H1 (cell line): ENCODE data around the gene TGFBR2. TPM values are rescaled to one million over a fixed set of nuclear protein-coding genes. Genes with fewer than 3 reads are reported as not detected.

ENCODE experiments used
- CBX8 ChIP-seq: fragments of 300-800, 300-1000 bp; sonication (generic); IDR thresholded peaks from 2 replicates; pipeline ENCODE4 v1.7.1; 2016; ENCODE audit warnings: low read depth, low read length, borderline replicate concordance
- CHD1 ChIP-seq: IDR thresholded peaks from 2 replicates; pipeline ENCODE4 v1.6.1; 2012; ENCODE audit warnings: low read depth, low read length, improper control_type of control experiment
- CHD7 ChIP-seq: fragments of 300-600 bp; sonication (generic); IDR thresholded peaks from 2 replicates; pipeline ENCODE4 v1.7.1; 2012; ENCODE audit warnings: low read length, moderate library complexity, mild to moderate bottlenecking, inconsistent platforms; ENCODE audit not compliant: insufficient replicate concordance
- CTBP2 ChIP-seq: IDR thresholded peaks from 2 replicates; pipeline ENCODE4 v1.7.0; 2011; ENCODE audit warnings: borderline replicate concordance, mild to moderate bottlenecking, moderate library complexity, mixed read lengths, low read length; ENCODE audit not compliant: insufficient read depth, insufficient read length
- GABPA ChIP-seq: IDR thresholded peaks from 2 replicates; pipeline ENCODE4 v1.6.1; 2011; ENCODE audit warnings: mild to moderate bottlenecking, low read length, moderate library complexity, borderline replicate concordance; ENCODE audit not compliant: insufficient read depth
- HDAC2 ChIP-seq, 2 experiments: fragments of 300-600 bp in 1 of 2; sonication (generic) in 1 of 2; IDR thresholded peaks; 2 replicates each; pipeline ENCODE4 v1.6.1; 2011 to 2012; ENCODE audit warnings: low read depth in 2 of 2, low read length in 2 of 2, mild to moderate bottlenecking in 2 of 2, moderate library complexity in 2 of 2, borderline replicate concordance in 1 of 2, inconsistent platforms in 1 of 2
- JUN ChIP-seq: IDR thresholded peaks from 2 replicates; pipeline ENCODE4 v1.6.1; 2011; ENCODE audit warnings: low read depth, mild to moderate bottlenecking, improper control_type of control experiment, low read length
- PHF8 ChIP-seq: fragments of 200-600 bp; sonication (generic); conservative IDR thresholded peaks from 2 replicates; pipeline ENCODE4 v1.7.1; 2012; ENCODE audit warnings: low read depth, mild to moderate bottlenecking, inconsistent platforms, low read length, moderate library complexity
- POLR2A ChIP-seq, 2 experiments: IDR thresholded peaks; 1 replicate in 1 of 2; 2 replicates in 1 of 2; pipeline ENCODE4 v1.6.1; 2011; ENCODE audit warnings: low read depth in 2 of 2, low read length in 2 of 2, mild to moderate bottlenecking in 2 of 2; ENCODE audit errors: control extremely low read depth in 1 of 2
- RNF2 ChIP-seq: fragments of 200-900, 300-1000 bp; sonication (generic); IDR thresholded peaks from 2 replicates; pipeline ENCODE4 v1.7.1; 2016; ENCODE audit warnings: borderline replicate concordance, low read depth, mild to moderate bottlenecking, antibody characterized with exemption, low read length; ENCODE audit not compliant: poor library complexity, severe bottlenecking; ENCODE audit errors: missing control alignments
- polyA plus RNA-seq, 7 experiments: library from polyadenylated mRNA; depleted of rRNA in 3 of 7; stranded (reverse) in 5 of 7; unstranded in 2 of 7; fragments of >200 nt in 5 of 7; fragments of 200-250 nt in 2 of 7; gene quantifications; 1 replicate in 5 of 7; 2 replicates in 1 of 7; 4 replicates in 1 of 7; pipeline versions ENCODE4 v1.2.1 to v1.2.3, GENCODE V29; 2011 to 2013; ENCODE audit warnings: missing spikeins in 2 of 7, mixed read lengths in 2 of 7
- total RNA-seq: library from RNA; stranded (reverse); fragmentation: NEBNext Ultra II Directional; extraction: Animal tissue kit (Norgen Biotek cat#: 25700); gene quantifications from 2 replicates; pipeline ENCODE4 v1.2.1, GENCODE V29; 2021

TGFBR2 gene
- total and polyA plus RNA-seq, 2 of the 8 experiments (the other 6 are each of a cell fraction or from before 2014, with no cell fraction given): 4.2 to 7.4 TPM

GRCh38 chr3:30684356-30684755 lies 78.0 kb downstream of the TGFBR2 start (continued):
- no peak for TF ChIP-seq JUN
- TF ChIP-seq CHD7: no peak
- TF ChIP-seq CBX8: no peak
- no peak for TF ChIP-seq PHF8
- no peak for TF ChIP-seq CHD1
- no peak for TF ChIP-seq RNF2
- no peak for TF ChIP-seq POLR2A (IDR thresholded peaks at IDR 0.05; ENCODE audit: control extremely low read depth in 1 of 2, low read depth in 2 of 2, low read length in 2 of 2)
- no peak for TF ChIP-seq GABPA
- TF ChIP-seq HDAC2 (IDR thresholded peaks at IDR 0.05; ENCODE audit: borderline replicate concordance in 1 of 2, low read depth in 2 of 2, low read length in 2 of 2): no peak
- TF ChIP-seq CTBP2: no peak
- TF ChIP-seq, all 59 proteins: peak for 0
